Activated T-cell treated with anti-CD3 and anti-CD28 coated beads for 24 hours (primary cell): ENCODE measurements around the gene TIMELESS.
"Not testable (repeated sequence)": the region's sequence is repeated elsewhere in the genome, so short reads cannot be mapped to it uniquely, and the experiment has no call there.

Experiments used
- DNase-seq: peaks from one replicate; pipeline ENCODE4 v3.0.0-alpha.2; 2020; ENCODE audit warnings: low read depth

Gene TIMELESS

DNA sequence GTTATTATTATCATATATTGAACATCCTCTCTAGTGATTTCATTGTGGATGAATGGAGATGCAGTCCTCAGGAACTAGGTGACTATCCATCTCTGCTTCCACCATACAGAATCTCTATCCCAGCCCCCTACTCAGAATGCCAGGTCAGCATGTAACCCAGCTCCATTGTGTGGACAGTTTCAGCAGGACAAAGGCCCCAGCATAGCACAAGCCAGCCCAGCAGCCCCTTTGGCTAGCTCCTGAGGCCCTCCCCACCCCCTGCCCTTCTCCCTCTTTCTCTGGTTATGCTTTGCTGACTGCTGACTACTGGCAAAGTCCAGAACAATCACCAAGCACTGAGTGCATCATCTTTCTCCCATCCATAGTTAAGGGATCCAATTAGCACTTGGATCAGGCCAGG is 13.3 kb upstream of the TIMELESS start:
- no peak for DNase-seq

DNA sequence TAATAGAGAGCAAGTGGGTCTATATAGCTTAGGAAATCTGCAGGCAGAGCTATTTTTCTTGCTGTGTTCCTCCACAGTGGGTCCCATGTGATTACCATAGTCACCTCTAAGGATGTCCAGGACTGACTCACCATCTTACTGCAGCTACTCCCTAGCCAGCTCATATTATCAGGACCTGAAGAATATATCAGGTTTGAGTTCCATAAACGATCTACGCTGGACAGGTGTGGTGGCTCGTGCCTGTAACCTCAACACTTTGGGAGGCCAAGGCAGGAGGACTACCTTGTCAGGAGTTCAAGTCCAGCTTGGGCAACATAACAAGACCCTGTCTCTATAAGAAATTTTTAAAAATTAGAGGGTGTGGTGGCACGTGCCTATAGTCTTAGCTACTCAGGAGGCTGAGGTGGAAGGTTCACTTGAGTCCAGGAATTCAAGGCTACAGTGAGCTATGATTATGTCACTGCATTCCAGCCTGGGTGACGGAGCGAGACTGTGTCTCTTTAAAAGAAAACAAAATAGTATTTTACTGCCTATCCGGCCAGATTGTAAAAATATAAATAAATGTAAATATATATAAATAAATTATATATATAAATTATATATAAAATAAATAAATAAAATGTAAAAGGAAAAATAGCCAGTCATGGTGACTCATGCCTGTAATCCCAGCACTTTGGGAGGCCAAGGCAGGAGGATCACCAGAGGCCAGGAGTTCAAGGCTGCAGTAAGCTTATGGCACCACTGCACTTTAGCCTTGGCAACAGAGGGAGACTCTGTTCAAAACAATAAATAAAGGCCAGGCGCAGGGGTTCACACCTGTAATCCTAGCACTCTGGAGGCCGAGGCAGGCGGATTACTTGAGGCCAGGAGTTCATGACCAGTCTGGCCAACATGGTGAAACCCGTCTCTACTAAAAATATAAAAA is 12.3 kb upstream of the TIMELESS start:
- DNase-seq: no peak

DNA sequence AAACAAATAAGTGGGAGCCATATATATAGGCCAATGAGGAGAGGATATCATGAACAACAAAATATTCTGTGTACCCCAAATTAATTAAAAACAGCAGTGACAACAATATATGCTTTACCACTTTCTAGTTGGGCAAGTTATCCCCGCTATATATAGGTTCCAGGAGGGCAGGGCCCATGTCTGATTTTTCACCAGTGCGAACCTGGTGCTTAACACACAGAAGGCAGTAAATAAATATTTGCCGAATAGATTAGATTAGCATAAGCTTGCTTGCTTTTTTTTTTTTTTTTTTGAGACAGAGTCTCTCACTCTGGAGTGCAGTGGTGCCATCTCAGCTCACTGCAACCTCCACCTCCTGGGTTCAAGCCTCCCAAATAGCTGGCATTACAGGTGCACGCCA is 8.6 kb upstream of the TIMELESS start:
- DNase-seq: no peak

DNA sequence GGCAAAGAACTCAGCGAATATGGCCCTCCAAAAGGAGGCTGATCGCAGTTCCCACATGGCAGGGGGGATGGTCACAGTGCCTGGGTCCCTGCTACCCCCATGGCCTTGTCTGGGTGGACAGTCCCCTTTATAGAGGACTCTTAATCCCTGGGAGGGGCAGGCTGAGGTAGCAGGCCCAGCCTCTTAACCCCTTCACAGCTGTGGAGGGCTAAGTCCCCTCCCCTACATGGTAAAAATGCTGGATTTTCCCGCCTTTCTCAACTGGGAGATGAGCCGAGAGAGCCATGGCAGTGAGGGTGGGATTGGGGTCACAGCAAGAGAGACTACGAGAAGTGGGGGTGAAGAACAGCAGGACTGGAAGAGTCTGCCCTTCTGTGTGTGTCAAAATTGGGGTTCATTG is 5.3 kb upstream of the TIMELESS start, which contains the start of gene MIP:
MIP (minus strand) TSS at position 101 of the 400 bp plus-strand sequence; CDS start at position 57, 44 bp downstream.
- DNase-seq: no peak

DNA sequence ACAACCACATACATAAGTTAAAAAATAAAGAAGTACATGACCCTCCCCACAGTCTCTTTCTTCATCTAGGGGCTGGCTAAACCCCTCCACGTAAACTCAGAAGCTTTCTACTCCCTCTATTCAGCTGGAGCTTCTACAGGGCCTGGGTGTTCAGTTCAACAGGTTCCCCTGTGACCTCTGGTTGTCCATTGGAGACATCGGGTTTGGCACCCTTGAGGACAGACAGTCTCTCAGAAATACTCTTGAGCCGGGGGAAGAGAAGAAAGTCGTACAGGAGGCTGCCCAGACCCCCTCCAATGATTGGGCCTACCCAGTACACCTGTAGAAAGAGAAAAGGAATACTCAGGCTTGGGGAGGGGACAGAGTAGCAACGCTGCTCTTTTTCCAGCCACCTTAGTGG is 1.9 kb upstream of the TIMELESS start:
- DNase-seq: no peak

DNA sequence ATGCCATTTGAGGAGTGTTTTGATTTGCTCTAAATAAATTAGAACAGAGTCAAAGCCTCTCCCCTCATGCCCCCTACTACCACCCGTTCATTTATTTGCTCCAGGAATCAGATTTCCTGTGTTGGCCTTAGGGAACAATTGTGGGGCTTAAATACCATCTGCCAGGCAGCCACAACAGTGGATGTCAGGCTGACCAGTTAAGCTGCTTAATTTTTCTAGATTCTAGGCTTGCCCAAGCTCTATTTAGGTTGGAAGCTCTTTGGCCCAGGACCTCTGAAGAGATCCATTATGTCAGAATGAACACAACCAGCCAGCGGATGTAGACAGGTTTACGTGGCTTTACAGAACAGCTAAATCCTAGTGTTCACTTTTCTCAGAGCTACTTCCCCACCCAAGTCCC is 1.0 kb upstream of the TIMELESS start:
- no peak for DNase-seq

DNA sequence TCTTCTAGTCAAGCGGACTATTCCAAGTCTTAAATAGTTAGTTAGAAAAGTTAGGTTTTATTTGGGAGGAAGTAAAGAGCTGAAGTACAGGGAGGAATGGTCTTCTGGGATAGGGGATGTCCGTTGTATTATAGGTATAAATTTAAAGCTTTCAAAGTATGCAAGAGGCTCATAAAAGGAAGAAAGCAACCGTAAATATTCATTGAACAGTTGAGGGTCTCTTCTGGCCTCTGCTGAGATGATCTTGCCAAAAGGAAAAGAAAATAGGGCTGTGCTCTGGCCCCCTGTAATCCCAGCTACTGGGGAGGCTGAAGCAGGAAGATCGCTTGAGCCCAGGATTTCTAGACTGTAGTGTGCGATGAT is 377 bp upstream of the TIMELESS start:
- DNase-seq: no peak

DNA sequence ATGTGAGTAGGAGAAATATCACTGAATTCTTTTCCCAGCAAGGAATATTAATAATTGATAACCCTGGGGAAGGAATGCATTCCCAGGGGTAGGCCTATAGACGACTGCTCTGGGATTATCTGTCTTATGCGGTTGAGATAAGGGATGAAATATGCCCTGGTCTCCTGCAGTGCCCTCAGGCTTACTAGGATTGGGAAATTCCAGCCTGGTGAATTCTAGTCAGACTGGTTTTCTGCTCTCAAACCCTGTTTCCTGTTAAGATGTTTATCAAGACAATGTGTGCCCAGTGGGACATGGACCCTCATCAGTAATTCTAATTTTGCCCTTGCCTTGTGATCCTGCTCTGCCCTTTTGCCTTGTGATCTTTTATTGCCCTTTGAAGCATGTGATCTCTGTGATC is 6.0 kb downstream of the TIMELESS start:
- DNase-seq: not testable (repeated sequence)

DNA sequence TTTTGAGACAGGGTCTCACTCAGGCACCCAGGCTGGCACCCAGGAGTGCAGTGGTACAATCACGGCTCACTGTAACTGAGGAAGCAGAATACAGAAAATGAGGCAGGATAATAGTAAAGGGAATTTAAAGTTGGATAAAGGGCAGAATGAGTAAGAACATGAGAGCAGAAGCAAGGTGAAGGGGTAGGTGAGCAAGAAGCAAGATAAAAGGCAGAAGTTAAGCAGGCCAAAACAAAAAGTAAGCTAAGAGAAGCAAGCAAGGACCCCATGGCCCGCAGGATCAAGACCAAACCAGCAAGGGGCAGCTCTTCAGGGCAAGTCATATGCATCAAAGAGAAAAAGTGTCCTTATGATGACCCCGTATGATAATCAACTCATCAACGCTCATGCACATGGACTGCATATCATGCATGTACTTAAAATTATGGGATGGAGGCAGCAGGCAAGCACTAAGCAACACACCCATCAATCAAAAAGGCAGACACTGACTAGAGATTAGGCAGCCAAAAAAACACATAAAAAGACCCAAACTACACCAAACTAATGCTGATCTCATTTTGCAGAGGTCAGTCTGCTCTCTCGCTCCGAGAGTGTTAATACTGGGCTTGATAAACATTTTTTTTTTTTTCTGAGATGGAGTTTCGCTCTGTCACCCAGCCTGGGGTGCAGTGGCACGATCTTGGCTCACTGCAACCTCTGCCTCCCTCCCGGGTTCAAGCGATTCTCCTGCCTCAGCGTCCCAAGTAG is 11.6 kb downstream of the TIMELESS start:
- no peak for DNase-seq

DNA sequence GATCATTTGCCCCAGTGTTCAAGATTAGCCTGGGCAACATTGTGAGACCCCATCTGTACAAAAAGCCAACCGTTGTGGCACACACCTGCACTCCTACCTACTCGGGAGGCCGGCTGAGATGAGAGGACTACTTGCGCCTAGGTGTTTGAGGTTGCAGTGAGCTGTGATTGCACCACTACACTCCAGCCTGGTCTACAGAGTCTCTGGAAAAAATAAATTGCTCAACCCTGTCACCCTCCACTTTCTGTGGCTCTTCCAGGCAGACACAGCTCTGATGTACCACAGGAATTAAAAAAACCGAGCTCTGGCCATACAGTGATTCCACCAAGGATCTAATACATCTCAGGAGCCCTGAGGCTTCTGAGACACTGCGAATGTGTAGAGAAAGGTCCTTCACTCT is 14.4 kb downstream of the TIMELESS start:
- no peak for DNase-seq

DNA sequence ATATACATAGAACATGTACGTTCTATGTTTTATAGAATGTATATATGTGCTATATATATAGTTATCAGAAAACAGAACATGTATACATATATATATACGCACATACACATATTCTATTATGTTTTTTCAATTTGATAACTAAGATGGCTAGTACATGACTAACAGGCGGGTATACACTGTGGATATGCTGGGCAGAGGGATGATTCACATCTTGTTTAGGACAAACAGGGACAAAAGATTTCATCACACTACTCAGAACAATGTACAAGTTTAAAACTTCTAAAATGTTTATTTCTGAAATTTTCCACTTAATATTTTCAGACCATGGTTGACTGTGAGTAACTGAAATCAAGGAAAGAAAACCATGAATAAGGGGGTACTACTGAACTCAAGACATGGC is 17.4 kb downstream of the TIMELESS start:
- no peak for DNase-seq

DNA sequence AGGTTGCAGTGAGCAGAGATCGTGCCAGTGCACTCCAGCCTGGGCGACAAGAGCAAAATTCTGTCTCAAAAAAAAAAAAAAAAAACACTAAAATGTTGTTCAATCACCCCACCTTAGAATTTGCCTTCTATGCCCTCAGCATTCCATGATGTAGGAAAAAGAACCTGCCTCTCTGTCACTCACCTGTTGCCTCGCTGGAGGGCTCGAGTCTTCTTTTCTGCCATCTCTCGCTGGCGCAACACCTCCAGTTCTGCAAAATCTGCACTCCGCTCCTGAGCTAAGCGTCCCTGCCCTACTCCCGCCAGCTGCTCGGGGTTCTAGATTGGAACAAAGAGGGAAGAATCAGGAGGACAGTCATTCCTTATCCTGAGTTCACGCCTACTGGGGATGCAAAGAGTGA is 17.9 kb downstream of the TIMELESS start:
- DNase-seq: no peak

DNA sequence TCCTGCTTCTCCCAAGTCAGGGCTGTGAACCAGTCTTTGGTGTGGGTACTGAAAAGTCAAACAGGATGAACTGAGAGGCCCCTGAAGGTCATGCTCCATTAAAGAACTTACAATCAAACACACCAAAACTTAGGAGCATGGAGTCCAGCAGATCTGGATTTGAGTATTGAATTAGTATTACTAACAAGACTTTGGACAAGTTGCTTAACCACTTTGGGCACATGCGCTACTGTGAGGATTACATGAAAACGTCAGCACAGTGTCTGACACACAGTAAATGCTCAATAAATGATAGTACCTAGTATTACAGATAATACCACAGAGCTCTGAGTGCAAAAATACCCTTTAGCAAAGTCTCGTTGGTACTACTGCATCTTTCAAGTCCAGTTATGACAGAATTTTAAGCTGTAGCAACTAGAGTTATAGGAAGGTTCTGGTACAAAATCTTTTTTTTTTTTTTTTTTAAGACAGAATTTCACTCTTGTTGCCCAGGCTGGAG is 23.2 kb downstream of the TIMELESS start:
- no peak for DNase-seq

DNA sequence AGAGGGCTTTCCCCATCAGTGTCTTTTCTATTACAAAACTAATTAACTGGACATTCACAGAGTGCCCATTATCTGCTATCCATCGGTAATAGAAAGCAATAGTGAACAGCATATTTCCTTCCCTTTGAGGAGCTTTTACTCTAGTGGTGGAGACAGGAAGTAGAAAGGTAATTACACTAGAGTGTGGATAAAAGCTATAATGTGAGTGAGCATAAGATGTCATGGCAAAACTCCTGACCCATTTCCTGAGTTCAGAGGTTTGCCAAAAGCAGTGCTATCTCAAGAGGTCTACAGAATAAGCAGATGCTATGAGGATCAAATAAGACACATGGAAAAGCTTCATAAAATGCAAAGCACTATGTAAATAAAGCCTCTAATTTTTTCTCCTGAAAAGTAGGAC is 24.0 kb downstream of the TIMELESS start:
- DNase-seq: no peak

DNA sequence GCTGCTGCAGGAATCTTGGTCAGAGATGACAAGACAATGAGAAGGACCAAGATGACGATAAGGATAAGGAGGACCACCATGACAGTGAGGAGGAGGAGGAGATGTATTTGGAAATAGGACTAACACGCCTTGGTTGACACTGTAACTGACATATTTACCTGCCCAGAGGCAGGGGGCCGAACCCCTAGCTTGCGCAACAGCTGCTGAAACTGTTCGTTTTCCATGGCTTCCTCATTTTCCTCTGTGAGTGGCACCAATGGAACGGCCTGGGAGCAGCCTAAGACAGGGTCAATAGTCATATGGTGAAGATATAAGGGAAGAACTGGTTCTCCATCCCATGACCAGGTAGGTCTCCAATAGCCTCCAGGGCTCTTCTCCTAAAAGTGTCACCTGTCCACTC is 28.8 kb downstream of the TIMELESS start:
- no peak for DNase-seq

DNA sequence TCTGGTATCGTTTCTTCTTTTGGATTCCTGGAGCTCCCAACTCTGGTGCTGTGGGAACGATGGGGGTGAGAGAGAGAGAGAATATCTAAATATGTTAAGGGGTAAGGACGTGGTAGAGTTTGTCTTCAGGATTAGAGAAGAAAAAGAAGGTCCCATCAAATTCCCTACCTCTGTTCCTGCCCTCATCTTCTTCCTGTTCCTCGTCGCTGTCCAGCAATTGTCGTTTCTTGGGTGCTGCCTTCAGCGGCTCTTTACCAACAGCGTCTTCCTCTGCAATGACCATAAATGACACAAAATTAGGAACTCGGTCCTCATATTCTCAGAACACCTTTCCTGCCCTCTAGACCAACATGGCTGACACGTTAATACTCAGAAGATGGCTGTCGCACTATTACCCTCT is 31.5 kb downstream of the TIMELESS start:
- DNase-seq: no peak

DNA sequence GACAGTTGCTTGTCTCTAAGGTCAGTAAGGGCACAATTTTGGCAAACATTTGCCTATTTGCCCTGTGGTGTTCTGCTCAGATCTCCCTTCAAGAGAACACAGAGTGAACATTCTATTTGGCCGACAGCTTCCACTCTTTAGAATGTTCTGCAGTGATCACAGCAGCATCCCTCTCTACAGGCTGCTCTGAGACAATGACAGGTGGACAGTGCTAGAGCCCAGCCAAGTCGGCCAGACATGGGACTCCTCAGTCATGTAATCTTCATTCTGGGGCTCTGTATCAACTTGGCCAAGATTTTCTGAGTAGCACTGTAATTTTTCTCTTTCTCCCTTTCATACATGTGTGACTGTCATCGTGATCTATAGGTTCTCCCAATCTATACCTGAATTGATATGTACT is 34.8 kb downstream of the TIMELESS start:
- DNase-seq: no peak

DNA sequence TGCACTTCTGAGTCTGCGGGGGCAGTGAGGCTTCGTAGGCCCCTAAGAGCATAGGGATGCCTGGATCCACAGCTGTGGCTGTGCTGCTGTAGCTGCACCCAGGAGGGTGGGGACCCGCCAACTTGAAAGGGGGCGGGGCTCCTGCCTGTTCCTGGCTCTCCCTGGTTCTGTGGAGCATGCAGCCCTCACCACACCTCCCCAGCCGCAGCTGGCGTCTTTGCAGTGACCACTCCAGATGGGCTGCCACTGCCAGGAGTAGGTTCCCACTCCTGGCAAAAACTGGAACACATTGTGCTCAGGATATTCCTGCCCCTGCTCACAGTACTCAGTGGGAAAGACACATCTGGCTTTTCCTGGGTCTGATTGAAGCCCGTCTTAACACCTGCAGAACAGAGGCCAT is 35.8 kb downstream of the TIMELESS start:
- no peak for DNase-seq

DNA sequence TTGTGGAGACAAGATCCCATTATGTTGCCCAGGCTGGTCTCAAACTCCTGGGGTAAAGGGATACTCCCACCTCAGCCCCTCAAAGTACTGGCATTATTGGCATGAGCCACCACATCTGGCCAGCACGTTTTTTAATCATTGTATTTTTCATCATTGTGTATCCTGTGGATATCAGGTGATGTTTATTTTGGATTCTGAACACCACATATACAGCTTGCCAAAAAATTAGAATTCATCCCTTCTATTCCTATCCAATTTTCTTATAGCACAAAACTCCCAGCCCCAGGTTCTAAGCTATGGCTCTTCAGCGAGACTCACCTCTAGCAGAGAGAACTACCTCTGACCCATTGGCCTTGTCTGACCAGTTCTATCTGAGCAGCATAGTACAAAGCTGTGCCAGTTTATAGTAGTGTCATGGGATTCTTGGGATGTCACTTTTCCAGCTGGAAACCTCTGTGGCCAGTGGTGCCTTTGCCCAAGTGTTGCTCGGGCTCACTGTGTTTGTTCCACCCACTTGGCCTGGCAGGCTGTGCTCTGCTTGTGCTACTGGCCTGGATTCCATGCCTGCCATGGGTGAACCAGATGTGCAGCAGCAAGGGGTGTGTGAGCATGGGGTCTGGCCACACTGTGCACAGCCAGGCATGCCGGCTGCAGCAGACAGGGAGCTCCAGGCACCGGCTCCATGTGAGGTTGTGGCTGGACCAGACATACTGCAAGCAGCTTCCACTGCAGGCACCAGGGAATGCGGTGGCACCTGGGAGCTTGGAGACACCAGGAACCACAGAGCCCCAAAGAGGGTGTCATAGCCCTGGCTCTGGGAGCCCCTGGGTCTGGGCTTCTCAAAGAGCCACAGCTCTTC is 37.2 kb downstream of the TIMELESS start:
- DNase-seq: no peak

DNA sequence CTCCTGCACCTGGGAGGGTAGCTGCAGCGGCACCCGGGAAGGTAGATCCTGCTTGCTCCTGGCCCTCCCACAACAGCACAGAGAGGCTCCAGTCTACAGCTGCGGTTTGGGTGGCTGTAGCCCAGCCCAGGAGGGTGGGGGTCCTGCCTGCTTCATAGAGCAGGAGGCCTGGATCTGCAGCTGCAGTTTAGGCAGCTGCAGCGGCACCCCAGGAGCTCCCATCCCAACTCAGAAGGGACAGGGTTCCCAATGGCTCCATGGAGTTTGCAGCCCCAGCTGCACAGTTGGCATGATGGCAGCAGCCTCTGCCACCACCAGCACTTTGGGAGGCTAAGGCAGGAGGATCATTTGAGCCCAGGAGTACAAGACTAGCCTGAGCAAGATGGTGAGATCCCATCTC is 38.5 kb downstream of the TIMELESS start:
- DNase-seq: no peak

DNA sequence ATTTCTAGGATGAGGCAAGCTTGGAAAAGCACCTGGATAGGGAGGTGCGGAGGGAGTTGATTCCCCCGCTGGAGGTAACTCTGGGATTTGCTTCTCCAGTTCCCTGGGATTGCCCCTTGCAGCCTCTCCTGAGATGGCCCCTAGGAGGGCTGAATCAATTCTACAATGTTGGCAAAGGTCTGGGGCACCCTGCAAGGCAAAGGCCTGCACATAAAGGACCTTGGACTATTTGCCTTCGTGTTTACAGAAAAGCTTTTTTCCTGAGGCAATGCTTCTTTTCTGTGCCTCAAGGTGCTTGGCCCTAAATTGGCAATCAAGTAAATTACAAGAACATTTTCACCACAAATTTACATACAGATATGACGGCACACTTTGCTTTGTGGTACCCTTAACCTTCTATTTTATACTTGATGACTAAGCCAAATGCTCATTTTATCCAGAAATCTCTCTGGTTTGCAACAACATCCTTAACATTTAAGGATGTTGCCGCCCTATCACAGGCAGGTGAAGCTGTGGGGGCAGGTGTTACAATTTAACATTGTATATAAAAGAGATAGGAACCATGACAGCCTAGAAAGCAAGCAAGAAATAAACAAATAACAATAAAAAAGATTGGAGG is 40.3 kb downstream of the TIMELESS start:
- DNase-seq: no peak

DNA sequence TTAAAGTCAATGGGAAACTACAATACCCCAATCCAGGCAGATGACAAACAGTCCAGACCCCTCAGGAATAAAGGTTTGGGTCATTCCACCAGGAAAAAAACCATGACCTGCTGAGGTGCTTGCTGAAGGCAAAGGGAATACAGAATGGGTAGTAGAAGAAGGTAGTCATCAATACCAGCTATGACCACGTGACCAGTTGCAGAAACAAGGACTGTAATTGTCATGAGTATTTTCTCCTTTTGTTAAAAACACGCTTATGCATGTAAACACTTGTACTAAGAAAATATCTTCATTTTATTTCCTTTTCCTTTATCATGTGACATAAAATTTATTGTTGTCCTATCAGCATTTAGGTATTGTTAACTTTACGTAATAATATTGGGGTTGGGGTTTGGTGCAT is 45.0 kb downstream of the TIMELESS start:
- DNase-seq: not testable (repeated sequence)
